Nucleus accumbens (tissue), 56 donors: ENCODE data around the gene RAP1GAP2.
A peak's percentile ranks its signal among the peaks of the same experiment; 100 is the strongest.

Experiments used
- DNase-seq, 56 donors: peaks; one replicate each; lab custom pipeline; 2025; lab: John Stamatoyannopoulos, UW

Gene RAP1GAP2

DNA sequence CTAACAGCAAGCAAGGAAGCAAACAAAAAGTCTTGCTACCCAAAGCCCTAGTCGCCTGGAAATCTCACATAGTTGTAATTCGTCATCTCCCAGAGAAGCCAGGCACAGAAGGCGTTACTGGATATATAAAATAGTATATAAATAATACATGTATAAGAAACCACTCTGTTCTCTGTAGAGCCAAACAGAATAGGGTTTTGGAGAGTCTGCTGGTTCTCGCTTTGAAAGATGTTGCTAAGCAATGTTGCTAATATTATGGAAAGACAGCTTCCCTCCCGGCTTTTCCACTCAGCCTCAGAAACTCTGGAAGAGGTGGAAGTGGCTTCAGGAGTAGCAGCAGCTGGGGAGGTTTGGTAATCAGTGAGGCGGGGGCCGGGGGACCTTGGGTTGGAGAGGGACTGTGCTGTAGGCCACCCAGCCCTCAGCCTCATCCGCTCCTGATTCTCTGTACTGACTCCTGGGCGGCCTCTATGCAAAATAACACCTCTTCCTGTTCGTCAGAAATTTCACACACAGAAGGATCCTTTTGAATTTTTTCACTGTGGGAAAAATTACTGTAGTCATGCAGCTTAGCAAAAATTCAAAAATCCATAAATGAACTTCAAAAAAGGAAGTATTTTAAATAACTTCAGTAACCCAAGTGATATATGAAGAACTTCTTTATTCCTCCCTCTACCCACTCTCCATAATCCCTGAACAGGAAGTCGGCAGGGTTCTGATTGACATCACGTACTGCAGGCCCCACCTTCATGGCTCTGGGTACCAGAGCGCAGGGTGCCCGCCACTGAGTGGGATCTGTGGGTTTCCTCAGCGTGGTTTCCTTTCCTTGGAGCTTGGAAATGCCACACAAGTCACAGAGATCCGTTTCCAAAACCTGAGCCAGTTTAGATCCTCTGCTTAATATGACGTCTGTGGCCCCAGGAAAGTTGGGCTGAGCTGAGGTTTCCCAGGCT, 51.4 kb downstream of the RAP1GAP2 start:
- no peak for DNase-seq

DNA sequence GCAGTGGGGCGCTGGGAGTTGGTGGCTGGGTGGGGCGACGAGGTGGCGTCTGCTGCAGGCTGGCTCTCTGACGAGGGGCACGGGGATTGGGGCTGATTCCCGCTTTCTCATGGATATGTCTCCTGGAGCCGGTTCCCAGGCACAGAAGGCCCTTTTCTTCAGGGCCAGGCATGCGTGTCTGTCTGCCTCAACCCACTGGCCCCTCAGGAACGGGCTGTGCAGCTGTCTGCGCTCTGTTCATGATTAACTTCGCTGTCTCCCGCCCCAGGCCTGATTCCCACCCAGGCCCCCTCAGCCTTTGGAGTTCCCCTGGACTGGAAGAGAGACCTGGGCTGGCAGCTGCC, 53.1 kb downstream of the RAP1GAP2 start:
- no peak for DNase-seq

DNA sequence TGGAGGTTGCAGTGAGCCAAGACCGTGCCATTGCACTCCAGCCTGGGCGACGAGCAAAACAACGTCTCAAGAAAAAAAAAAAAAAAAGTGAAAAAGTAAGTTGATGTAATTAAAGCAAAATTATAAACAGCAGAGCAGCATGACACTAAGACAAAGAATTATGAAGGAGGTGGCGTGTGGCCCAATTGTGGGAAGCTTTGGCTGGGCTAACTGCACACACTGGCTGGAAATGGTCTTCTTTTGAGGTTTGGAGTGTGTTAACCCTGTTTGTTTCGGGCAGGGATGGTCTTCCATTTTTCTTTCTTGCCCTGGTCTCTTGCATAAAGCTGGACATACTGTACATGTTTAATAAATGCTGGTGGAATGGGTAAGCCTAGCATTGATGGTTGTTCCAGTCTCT, 54.8 kb downstream of the RAP1GAP2 start:
- DNase-seq: no peak

DNA sequence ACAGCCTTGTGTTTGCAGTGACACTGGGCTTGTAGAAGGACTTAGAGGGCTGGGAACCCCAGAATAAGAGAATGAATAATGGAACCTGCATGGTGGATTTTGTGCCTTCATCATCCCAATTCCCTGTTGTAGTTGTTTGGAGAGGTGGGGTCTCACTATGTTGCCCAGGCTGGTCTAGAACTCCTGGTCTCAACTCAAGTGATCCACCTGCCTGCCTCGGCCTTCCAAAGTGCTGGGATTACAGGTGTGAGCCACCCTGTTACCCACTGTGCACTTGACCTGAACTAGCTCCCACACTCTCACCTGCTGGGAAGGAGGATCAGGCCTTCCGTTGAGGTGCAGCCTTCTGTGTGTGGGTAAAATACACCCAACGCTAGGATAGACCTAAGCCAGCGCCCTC, 55.4 kb downstream of the RAP1GAP2 start:
- no peak for DNase-seq

DNA sequence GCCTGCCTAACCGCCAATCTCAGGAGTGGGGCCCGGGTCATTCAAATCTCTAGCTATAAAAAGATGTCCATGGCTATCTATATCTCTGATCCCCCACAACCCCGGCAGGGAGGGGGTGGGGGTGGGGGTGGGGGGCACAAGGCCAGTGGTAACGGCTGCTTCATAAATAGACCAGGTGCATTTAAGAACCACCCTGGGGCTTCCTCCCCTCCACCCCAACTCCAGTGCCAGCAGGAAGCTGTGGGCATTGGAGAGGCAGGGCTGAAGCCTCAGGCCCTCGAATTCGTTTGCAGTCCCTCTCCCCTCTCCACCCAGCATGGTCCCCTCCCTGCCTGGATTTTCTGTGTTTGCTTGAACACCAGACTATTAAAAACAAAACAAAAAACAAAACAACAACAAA, 56.0 kb downstream of the RAP1GAP2 start:
- no peak for DNase-seq

DNA sequence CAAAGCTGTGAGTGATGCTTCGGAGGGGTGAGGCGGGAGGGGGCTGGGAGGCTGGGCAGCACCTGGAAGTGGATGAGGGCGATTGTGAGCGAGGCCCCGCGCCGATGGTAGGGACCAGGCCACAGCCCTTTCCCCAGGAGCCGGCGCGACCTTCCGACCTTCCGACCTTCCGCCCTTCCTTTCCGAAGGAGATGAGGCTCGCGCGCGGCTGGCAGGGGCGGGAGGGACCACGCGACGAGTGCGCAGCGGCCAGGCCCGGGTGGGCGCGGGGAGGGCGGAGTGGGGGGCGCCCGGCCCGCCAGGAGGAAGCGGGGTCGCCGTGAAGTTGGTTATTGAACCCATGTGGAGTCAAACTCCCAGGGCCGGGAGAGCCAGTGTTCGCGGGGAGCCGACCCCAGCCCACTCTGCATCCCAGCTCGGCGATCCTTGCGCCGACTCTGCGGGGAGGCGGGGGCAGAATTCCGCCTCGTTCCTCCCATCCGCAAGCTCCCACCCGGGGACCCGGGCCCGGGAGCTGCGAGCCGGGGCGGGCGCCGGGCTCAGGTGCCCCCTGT, 56.6 kb downstream of the RAP1GAP2 start:
- DNase-seq: no peak

DNA sequence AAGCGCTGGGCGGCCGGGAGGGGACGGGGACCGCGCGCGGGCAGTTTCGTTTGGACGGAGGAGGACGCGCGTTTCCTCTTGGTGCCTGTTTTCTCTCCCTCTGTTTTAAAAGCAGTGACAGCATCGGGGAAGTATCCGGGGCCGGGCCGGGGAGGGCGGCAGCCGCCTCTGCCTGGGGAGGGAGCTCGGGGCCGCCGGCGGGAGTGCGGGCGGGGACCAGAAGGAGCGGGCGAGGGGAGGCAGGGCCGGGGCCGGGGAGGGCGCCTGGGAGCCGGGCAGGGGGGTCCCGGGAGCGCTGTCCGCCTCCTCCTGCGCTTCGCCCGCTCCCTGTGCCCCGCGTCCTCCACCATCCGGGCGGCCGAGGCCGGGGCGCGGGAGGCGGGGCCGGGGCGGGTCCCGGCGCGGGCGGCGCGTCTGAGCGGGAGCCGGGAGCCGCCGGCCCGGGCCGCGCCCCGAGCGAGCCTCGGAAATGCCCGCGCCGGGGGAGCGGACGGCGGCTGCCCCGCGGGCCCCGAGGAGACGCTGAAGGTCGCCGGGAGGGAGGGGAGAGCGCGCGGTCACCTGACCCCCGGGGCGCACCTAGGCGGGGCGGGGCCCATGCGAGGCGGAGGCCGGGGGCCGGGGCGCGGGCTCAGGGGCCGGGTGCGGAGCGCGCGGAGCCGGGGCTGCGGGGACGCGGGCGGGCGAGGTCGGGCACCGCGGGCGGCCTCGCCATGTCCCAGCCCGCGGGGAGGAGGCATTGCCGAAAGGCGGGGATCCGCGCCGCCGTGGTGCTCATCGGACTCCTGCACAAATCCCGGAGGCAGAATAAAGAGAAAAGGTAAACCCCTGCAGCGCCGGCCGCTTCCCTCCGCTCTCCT, 57.3 kb downstream of the RAP1GAP2 start:
- DNase-seq: peak in 3 of 56 donors; percentile 3 to 49 (median 22)

DNA sequence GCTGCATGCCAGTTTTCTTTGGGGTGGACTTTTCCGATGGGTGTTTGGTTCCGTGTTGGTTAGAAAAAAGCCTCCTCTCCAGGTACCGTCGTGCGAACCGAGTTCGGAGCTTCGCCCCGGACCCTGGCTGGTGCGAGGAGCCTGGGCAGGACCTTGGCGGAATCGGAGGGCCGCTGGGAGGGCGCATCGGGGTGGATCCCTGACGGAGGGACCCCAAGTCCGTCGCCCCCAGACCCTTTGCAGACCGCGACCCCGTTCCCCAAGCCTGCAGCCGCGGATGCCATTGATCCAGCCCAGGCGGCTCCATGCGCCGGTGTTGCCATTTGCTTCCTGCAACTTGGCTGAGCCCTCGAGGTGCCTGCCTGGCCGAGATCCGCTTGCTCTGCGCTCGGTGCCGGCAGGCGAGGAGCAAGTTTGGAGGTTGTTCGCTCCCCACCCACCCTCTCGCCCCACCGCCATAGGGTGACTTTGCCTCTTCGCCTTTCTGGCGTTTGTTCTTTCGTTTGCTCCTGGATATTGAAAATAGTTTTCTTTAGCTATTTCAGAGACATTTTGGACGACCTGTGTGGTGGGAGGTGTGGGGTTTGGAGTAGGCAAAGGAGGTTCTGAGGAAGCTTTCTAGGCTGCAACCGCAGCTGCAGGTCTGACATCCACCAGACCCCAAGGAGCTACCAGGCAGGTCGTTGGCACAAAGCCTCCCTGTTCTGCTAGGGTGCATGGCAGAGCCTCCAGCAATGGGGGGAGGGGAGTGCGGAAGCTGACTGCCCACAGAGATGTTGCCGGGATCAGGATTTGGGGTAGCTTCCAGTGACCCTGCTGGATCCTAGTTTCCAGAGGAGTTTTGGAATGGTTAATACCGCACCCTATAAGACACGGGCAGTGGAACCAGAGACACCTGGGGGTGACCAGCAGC, 58.2 kb downstream of the RAP1GAP2 start:
- DNase-seq: peak in 1 of 56 donors; percentile 32

DNA sequence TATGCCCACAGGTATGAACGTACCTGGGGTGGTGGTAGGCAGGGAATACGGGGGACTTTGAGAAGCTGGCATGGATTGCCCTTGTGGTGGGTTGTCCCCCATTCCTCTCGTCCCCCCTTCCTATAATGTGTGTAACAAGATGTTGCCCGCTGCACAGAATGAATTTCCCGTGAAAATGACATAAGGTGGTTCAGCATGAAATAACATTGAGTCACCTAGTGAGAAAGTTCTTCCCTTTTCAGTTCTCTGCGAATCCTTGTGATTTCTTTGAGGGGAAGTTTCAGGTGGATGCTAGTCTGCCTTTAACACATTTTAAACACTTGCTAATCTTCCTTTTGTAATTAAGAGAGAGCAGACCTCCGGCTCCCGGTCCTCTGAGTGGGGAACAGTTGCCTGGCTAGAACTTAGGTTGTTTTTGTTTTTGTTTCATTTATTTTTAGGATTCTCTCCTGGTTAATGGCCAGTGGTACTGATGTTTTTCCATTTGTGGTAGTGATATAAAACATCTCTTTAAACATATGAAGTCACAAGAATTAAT, 58.9 kb downstream of the RAP1GAP2 start:
- DNase-seq: no peak

DNA sequence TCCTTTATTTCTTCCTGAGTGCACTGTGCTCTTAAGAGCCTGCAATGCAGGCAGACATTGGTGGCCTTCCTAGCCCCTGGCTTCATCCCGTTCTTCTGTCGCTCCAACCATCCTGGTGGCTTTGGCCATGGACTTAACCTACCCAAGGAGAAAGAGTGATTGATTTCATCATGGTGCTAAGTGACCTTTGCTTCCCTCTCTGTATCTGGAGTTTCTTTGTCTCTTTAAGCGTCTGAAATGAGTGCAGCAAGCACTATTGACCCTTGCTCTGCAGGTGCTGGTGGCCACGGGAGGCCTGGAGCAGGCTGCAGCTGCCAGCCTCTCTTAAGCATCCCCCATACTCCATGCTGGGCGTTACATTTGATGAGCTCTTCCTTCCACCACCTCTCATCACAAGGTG, 60.5 kb downstream of the RAP1GAP2 start:
- DNase-seq: no peak

DNA sequence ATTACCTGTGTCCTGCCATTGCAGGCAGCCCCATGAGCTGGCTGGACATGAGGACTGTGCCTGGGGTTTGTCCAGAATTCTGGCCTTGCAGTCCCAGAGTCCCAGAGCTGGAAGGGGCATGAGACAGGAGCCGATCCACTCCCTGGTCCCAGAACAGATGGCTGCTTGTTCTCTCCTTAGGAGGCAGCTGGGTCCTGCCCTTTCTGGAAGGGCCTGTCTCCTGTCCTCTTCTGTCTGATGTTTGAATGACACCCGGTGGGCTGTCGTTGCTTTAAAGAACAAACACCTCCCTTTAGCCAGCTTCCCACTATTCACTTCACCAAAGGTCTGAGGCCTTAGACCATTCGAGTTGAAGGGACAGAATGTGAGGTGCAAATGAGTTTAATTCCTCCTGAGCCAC, 63.8 kb downstream of the RAP1GAP2 start:
- no peak for DNase-seq

DNA sequence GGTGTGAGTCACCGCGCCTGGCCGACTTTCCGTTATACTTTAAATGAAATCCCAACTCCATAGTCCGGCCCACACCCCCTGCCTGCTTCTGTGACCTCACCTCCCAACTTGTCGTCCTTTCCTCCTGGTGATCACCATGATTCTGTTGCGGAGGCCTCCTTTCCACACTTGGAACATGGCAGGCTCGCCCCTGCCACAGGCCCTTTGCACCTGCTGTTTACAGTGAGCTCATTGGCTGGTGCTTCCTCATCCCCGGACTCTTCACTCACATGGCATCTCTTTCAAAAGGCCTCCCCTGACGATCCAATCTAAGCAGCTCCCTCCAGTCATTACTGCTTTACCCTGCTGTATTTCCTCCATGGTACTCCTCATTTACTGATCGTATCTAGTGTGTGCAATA, 64.6 kb downstream of the RAP1GAP2 start:
- no peak for DNase-seq

DNA sequence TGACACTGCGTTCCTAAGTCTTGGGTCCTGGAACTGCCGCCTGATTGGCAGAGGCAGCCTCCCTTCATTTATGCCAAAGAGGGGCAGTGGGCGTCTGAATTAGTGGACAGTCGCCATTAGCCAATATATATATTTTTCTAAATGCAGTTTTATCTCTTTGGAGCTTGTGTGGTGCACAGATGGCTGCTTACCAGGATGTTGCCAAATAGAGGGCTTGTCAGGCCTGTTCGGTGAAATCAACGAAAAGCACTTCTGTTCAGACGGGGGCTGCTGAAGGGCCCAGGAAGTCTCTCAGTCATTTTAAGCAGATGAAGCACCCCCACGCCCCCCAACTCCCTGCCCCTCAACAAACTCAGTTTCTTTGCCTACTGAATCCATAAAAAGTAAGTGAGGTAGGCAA, 66.0 kb downstream of the RAP1GAP2 start:
- DNase-seq: no peak

DNA sequence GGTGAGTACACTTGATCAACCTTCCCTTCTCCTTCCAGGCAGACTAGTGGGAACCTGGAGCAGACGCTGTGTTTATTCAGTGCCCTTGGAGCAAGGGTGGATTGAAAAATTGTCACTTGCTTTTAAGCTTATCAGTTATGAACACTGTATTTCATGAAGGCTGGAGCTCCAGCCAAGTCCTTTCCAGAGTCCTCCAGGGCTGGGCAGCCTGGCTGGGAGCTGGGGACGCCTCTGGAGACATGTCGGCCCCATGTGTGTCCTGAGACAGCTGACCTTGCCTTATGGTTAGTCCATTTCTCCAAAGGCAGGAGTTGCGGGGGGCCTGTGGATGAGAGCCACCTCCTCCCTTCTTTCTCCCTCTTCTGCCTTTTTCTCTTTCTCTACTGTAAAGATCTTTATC, 67.0 kb downstream of the RAP1GAP2 start:
- DNase-seq: no peak

DNA sequence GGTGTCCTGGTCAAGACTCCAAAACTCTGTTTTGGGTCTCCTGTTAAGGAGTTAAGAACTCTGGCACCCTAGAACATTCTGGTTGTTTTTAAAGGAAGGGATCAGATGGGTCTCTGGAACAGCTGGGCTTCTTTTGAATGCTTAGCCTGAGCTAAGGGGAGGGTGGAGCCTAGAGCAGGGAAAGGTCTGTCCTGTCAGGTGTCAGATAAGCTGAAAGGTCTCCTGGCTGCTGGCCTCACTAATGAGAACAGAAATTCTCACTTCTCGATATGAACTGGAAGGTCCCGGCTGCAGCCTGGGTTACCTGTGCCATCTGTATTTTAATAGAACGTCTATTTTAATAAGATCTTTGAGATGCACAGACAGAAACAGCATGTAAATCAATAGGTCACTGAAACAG, 69.0 kb downstream of the RAP1GAP2 start:
- DNase-seq: no peak

DNA sequence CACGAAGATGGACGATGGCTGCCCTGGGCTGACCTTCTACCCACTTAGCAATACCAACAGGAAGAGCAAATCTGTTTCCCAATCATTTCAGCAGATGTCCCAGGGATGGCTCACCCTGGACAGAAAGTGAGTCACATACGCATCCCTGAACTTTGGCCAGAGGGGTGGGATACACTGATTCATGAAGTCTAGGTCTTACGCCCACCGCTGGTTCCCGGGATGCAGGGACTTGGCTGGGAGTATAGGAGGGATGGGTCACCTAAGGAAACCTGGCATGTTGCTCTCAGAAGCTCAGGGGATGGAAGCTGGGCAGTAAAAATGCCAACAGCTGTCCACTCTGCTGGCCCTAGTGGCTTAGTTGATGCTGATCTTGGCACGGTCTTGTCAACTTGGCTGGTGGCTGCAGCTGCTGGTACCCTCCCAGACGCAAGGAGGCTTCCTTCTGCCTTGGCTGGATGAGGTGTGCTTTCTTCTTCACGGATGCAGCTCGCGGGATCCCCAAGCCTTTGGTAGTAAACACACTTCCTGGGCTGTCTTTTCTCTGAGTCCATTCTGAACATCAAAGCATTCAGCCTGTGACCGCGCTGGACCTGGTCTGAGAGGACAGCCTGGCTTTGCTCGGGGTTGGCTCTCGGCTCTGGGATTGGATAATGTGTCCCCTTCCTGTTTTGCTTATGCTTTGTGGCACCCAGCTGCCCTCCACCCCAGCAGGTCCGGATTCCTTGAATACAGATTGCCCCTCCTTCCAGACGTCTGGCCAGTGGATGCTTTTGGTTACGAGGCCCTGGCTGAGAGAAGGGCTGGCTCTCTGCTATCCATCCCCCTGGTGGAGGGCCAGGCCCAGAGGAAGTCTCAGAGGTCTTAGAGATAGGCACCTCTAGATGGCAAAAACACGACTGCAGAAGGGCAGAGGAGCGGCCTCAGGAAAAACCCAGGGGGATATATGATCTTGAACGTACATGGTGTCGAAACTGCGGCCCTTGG, 71.5 kb downstream of the RAP1GAP2 start:
- no peak for DNase-seq

DNA sequence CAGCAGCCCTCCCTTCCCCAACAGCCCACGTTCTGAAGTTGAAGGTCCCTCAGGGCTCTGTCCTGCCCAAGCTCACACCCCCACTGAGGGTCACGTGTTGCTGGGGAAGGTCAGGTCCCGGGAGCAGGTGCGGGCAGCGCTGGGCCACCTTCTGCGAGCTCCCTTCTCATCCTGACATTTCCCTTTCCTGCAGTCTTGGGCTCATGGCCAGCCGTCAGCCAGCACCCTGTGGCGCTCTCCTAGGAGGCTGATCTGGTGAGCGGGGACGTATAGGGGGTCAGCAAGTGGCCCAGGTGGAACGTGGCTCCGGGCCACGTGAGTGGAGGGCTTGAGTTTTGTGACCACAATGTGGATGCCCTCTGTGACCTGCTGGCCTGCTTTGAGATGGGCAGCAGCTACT, 73.4 kb downstream of the RAP1GAP2 start:
- no peak for DNase-seq

DNA sequence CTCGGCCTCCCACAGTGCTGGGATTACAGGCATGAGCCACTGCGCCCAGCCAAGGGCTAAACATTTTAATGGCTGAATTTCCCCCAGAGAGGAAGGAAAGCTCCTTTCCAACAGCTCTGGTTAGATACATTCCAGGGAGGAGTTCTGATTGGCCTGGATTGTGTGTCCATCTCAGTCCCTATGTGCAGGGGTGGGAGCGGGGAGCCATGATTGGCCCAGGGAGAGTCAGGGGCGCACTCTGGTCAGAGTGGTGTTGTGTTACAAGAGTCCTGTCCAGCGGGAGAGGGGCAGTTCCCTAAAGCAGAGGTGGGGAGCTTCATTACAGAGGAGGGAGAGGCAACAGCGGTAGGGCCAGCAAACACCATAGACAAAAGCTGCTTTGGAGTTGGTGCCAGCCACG, 75.0 kb downstream of the RAP1GAP2 start:
- no peak for DNase-seq

DNA sequence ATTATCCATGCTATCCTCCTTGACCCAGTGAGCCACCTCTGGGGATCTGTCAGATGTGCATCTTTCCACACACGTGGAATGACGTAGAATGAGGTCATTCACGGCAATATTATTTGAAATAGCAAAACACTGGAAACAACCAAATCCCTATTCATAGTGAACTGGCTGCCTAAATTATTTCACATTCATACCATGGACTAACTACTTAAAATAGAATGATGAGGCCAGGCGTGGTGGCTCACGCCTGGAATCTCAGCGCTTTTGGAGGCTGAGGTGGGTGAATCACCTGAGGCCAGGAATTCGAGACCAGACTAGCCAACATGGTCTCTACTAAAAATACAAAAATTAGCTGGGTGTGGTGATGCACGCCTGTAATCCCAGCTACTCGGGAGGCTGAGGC, 75.5 kb downstream of the RAP1GAP2 start:
- DNase-seq: no peak
